Activated CD4-positive, alpha-beta T cell treated with anti-CD3 and anti-CD28 coated beads, Interleukin-10, Interleukin-2, amounts not matched to agents 100 ng/mL and 50 ng/mL, durations not matched to agents 16 hours and 8 hours (primary cell): Measurements from ENCODE around the gene MPRIP.
"Not testable (repeated sequence)": the region's sequence is repeated elsewhere in the genome, so short reads cannot be mapped to it uniquely, and the experiment has no call there.

Experiments used
- DNase-seq: peaks from one replicate; pipeline ENCODE4 v3.0.0-alpha.2; 2020

MPRIP gene

DNA sequence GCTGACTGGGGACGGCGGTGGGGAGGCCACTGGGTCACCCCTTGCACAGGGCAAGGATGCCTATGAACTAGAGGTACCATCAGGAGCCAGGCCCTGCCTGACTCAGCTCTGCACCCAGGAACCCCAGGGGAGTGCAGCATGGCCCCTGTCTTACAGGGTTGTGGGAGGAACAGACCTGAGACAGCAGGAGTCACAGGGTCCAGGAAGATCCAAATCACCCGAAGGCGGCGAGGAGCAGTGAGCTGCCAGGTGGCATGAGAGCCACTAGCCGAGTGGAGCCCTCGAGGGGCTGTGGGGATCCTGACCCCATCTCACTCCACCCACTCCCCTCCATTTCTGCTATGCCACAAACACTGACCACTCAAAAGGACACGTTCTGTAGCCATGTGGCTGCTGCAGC, 133.1 kb downstream of the MPRIP start:
- no peak for DNase-seq

DNA sequence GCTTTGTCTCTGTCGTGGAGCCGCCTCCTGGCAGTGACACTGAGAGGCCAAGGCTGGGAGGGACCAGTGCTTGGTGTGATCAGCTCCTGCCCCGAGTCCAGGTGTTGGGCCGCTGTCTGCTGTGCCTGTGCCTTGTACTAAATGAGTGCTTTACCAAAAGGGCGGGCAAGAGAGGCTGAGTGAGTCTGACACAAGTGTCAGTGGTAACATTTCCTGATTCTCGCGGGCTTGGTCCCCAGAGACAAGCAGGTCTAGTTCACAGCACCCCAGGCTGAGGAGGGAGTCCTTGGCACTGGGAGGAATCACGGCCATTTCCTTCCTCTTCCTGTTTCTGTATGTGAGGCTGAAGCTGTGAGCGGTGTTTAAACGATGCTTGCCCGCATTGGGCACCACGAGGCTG, 133.7 kb downstream of the MPRIP start:
- DNase-seq, result peak; percentile 39

DNA sequence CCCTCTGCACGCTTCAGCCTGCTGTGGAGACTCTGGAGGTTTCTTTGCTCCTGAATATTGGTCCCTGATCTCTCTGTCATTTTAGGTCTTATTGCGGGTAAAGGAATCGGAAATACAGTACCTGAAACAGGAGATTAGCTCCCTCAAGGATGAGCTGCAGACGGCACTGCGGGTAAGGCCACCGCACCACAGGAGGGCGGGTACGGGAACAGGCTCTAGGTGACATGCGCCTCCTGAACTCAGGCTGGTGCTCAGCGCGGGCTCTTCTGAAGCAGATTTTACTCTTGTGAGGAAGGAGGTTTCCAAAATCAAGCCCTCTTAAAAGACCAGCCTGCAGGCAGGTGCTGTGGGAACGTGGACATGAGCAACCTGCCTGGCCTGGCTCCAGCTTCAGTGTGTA, 134.1 kb downstream of the MPRIP start:
- no peak for DNase-seq

DNA sequence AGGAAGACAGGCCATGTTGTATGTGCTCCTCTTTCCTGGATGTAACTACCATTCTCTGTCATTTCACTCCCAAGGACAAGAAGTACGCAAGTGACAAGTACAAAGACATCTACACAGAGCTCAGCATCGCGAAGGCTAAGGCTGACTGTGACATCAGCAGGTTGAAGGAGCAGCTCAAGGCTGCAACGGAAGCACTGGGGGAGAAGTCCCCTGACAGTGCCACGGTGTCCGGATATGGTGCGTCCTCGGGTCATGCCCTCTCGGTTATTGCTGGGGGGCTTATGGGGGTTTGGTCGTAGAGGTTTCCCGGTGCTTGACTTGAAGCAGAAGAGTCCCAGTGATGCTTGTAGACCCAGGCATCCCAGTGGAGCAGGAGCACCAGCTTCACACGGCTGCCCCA, 134.9 kb downstream of the MPRIP start:
- DNase-seq, result no peak

DNA sequence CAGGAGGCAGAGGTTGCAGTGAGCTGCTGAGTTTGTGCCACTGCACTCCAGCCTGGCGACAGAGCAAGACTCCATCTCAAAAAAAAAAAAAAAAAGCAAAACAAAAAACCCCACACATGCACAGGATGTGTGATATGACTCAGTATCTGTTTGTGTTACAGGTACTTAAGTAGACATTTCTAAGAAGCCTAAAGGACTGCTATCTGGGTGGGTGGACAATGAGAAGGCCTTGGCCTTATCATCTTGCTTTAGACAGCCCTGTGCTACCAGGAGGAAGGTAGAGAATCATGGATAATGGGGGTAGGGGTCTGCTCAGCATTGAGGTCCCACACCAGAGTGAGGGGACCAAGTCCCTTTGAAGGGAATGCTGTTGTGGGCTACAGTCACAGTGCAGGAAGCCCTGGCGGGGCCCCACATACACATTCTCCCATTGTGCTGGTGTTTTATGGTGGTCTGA, 137.1 kb downstream of the MPRIP start:
- DNase-seq, result peak; percentile 75

DNA sequence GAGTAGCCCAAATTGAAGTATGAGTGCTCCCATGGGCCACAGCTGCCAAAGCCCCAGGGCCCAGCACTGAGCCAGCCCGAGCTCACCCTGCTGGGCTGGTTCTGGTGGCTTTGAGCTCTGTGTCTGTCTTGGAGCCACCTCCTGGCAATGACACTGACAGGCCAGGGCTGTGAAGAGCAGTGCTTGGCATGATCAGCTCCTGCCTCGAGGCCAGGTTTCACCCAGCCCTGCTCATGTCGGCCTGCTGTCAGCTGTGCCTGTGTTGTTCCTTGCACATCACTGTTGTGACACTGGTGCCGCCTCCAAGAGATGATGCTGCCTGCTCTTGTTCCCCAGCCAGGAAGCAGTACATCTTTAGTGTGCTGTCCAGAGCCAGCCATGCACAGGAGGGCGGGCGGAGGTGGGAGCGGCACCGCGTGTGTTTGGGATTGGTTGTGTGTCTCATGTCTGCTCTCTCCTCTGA, 137.9 kb downstream of the MPRIP start:
- DNase-seq, result peak; percentile 30

DNA sequence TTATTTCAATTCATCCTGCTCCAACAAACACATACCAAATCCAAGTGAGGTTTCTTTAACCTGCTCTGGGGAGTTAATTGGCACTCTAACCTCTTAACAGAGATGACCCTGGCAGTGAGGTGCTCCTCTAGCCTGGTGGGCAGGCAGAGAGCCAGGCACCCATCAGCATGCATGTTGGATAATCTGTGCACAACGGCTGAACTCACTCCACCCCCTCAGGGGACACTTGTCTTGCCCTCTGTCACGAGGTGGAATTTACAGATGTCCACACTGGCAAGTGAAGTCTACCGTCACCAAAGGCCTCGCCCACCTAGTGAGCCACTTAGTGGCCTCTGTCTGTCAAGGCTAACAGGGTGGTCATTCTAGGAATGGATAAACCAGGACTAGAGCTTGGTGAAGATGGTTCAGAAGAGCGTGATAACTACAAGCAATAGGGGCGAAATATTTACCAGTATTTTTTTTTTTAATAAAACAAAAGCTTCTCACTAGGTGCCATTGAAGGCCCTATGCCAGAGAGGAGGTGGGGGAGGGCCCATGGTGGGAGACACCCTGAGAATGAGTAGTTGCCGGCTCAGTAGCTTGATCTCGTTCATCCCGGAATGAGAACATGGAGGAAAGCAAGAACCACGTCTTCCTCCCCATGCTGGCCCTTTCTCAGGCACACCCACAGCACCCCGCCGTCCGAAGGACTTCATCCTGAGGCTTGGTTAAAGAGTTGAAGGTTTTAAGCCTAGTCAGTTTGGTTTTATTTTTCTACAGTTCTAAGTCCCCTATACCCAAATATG, 138.7 kb downstream of the MPRIP start:
- no peak for DNase-seq

DNA sequence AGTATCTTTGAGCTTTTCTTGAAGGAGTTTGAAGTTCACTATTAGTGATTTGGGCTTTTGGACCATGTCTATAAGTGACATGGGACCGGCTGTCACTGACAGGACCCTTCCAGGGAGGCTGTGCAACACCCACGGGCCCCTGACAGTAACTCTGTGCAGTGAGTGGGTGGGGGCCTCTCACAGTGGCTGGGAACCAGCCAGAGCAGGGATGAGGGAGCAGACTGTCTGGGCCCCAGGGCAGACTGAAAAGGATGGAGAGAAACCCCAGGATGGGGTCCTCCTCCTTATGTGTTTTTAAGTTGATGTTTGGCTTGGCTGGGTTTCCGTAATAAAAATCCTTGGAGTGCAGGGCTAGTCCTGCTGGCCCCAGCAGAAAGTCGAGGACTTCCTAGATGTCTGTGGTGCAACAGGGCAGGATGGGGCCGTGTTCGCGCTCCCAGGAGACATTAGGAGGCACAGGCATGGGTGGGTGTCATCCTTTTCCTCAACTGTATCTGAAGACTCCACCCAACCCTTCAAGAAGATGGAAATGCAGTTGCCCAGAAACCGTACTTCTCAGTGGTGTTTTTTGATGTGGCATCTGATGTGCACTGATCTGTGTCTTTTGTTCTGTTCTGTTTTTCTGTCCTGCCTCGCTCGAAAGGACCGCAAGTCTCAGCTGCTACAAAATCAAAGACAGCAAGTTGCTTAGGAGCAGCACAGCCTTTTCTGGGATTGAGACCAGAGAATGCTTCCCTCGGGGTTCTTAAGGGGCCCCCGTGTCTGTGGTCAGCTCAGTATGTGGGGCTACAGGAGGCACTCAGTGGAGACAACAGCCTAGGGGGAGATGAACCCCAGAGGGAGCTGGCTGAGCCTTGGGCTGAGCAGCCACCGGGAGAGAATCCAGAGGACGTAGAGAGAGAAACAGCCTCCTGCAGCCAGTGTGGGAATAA, 139.7 kb downstream of the MPRIP start:
- DNase-seq, result peak; percentile 52

DNA sequence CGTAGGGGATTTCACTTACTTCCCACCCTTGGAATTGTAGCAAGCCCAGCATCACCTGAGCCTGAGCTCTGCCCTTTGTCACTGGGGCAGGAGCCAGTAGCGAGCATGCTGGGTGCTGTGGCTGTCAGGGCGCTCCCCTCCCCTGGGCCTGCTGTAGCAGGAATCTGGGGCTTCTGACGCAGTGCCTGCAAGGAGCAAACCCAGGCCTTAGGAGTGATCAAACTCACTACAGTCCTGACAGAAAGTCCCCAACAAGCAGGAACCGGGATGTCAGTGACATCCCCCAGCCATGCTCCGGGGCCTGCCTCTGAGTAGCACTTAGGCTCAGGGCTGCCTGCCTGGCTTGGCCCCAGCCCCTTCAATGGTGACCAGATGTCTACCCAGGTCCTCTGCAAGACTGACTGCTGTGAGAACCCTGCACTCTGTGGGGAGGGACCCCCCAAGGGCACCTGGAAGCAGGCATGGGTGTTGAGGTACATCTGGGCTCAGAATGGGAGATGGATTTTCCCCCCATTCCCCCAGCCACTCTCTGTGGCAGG, 140.4 kb downstream of the MPRIP start:
- no peak for DNase-seq

DNA sequence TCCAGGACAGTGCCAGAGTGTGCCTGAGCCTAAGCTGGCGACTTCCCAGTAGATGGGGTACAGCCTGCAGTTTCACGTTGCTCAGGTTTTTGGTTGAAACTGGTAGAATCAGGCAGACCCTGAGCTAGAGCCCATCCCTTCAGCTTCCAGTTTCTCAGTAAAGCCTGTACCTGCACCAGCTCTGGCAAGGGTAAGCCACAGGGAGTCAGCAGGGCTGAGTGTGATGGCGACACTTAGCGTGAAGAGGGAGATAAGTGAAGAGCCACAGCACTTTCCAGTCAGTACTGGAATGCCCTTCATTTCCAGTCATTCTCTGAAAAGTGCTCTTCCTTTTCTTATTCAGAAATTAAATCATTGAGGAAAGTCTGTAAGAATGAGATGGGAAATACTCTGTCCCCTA, 141.5 kb downstream of the MPRIP start:
- peak; percentile 37 for DNase-seq

DNA sequence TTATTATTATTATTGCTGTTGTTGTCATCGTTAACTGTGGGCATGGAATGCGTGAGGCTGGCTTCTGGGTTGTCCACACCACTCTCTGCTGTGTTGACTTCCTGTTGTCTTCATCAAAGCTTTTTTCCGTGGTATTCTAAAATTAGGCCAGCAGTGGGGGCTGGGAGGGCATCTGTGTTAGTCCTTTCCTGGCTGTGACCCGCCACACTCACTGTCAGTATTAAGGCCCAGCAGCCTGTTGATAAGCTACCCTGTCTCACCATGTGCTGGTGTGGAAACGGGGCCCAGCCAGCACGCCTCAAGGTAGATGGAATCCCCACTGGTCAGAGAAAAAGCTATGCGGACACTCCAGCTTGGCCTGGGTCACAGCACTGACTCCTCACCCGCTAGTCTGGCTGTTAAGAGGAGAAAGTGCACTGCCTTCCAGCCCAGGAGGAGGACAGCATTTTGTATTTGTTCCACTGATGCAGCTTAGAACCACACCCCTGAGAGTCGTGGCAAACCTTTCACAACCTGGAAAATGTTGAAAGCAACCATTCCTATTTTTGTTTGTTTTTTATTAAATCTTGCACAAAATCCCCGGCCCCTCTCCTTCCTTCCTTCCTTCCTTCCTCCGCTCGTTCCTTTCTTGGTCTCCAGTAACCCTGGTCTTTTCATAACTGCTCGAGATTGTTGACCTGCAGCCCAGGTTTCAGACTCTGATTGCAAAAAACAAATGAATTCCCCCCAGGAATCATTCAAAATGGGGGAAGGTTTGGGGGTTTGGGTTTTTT, 142.9 kb downstream of the MPRIP start:
- DNase-seq, result peak; percentile 31

DNA sequence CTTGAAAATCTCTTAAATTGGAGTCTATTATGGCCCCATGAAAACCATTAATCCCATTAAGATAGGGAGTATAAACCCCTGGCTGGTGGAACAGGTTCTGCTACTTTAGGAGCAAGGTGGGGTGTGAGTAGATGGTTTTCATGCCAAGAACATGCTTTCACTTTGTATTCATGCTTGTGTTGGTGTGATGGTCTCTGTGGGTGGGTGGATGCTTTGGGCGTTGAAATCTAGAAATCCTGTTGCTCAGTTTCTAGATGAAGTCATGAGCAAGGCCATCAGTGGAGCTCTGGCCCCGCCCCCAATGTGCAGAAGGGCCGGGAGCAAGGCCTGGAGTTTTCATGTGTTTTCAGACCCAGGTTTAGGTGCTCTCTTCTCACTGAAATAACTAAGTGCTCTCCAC, 143.8 kb downstream of the MPRIP start:
- peak; percentile 81 for DNase-seq

DNA sequence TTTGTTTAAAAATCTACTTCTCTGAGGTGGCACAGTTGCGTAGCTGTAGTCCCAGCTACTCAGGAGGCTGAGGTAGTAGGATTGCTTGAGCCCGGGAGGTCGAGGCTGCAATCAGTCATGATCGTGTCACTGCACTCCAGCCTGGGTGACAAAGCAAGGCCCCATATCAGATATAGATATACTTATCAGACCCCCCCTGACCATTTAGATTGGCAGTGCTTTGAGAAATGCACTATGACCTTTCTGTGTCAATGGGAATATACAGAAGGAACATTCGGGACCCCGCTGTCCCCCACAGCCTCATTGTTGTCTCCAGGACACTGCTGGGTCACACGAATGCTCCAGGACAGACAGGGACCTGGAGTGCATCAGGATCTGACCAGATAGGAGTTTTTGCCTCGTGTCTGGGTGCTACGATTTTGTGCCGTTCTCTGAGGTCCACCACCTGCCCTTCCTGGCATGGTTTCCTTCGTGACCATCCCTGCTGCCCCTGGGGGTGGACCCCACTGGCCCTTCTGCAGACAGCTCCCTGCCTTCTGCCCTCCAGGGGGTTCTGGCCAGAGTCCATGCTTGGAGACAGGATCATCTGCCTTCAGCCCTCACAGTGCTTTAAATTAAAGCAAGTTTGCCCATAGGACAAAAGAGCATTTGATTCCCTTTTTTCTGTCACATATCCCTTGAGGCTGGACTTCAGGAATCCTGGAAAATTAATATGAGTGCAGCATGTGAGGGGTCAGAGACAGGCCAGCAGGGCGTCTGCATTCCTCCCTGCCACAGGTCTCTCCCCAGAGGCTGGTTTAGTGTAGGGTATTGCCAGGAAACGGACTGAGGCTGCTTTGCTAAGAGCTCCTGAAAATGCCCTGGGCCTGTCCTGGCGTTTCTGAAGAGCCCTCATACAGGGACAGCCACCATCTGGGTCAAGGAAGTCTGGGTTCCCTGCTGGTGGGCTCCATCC, 144.6 kb downstream of the MPRIP start:
- DNase-seq, result no peak

DNA sequence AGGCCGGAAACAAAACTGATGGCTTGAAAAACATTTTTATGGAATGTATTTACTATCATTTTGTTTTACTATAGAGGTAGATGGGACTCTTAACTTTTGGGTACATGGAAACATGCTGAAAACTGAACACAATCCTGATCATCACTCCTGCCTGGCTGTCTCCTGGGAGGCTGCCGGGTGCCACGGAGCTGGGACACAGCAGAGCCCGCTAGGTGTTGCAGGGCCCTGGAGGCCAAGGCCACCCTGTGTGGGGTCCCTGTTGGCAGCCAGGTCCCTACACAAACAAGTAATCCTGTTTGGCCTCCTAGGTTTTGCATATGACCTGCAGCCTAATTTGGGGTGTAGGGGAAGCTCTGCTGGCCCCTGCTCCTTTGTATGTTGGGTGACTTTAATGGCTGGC, 146.3 kb downstream of the MPRIP start:
- DNase-seq, result no peak

DNA sequence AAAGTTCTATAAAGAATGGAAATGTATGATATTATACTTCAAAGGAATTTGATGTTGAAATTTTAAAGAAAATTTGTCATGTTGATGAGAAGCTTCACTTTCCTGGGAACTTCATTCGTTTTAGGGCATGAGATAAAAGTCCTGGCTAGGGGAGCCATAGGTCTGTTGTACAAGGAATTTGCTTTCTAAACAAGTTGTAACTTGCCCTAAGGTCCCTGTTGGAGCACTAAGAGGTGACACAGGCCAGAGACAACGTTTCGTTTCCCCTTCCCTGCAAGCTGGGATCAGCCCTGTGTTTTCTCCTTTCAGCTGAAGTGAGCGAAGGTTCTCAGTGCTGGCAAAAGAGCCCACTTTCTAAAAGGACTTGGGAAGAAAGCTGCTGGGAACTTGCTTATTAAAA, 147.3 kb downstream of the MPRIP start:
- no peak for DNase-seq

DNA sequence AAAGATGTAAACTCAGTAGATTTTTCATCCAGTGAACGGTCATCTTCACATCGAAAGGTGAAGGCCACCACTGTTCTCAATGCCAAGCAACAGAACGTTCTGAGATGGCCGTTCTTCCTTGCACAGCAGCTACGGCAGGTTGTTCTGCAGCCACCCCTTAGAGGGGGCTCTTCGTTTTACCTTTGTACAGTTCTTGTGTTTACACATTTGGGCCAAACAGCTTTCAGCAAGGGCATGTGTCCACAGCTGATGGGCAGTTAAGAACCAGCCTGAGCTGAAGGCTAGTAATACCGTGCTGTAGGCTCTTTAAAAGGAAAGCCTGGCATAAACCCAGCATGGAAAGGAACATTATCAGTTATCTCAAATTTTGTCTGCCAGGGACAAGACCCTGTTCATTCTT, 147.9 kb downstream of the MPRIP start:
- DNase-seq, result no peak

DNA sequence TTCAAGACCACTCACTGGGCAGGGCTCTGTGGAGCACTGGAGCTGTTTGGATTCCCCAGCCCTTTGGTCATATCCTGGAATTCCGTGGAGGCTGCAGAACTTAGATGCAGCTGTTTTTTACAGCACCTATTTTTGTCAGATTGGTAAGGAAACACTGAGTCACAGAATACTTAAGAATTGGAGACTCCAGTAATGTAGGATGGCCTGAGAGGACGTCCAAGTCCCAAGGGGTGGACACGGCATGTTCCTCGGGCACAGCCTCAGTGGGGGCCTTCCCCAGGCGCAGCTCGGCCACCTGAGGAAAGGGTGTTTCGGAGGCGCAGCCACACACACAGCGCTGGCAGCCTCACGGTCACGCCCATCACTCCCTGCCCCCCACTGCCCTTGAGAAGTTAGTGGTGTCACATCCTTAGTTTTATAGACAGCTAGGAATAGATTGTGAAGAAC, 149.1 kb downstream of the MPRIP start:
- DNase-seq, result no peak

DNA sequence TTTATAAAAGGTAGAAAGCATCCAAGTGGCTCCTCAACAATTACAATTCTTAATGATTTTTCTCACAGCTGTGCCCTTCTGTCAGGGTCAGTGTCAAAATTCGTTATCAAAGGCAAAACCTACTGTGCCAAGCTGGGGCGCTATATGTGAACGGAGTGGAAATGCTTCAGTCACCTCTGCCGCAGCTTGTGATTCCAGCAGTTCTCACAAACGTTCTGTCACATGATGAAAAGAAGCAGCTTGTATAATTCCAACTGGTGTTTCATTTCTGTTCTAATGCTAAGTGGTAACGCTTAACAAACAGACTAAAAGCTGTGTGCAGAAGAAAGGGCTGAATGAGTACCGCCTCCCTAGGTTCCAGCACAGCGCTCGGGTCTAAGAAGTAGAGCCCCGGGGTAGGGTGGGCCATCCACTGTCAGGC, 149.7 kb downstream of the MPRIP start:
- DNase-seq, result no peak

DNA sequence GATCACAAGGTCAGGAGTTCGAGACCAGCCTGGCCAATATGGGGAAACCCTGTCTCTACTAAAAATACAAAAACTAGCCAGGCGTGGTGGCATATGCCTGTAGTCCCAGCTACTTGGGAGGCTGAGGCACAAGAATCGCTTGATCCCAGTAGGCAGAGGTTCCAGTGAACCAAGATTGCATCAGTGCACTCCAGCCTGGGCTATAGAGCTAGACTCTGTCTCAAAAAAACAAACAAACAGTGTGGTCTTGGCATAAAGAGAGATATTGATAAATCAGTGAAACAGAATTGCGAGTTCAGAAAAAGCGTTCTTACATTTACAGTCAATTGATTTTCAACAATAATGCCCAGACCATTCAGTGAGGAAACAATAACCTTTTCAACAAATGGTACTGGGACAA, 153.2 kb downstream of the MPRIP start:
- DNase-seq, result not testable (repeated sequence)

DNA sequence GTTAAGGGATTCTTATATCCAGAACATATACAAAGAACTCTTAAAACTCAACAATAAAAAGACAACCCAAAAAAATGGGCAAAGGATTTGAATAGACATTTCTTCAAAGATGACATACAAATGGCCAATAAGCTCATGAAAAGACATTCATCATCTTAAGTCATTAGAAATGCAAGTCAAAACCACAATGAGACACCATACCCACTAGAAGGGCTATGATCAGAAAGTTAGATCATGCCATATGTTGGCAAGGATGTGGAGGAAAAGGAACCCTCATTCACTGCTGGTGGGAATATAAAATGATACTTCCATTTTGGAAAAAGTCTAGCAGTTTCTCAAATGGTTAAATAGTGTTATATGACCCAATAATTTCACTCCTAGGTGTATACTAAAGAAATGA, 154.5 kb downstream of the MPRIP start:
- no peak for DNase-seq

DNA sequence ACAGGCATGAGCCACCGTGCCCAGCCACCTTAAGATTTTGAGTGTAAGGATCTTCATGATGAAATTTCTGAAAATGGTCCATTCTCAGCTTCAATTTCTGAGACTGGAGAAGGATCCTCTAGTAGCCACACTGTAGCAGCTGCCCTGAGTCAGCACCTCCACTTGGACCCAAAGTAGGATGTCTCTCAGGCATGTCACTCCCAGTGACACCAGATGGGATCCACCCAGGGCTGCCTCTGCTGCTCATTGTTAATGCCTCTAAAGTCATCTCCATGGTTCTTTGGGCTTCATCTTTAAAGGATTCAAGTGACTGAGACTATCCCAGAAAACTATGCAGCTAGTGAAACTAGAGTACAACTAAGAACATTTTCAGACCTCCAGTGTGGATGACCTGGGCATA, 156.0 kb downstream of the MPRIP start:
- no peak for DNase-seq

DNA sequence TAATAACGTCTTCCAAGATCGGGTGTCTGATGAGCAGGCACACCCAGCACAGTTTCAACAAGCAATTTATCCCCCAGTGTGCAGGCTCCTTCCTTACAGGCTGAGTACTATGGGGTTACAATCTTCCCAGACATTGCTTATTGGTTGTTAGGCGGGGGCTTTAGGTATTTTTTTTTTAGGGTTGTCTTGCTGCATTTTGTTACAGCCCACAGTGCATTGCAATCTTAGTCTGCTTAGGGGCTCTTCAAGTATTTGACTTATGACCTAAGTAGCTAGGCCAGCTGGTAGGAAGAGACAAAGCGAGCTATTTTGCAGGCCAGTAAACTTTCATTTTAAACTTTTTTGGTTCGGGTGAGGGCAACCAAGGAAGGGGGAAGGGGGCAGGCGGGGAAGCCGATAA, 158.1 kb downstream of the MPRIP start:
- DNase-seq, result no peak
